Measurements from ENCODE around the gene RPH3AL.

The RPH3AL gene

GRCh38 chr17:238071-238963 is 114.3 kb downstream of the RPH3AL start:
- no peak overlapping the region for H2BK120ac ChIP-seq (ENCODE audit: insufficient read depth, low read length, poor library complexity)
- no peak overlapping the region for H4K91ac ChIP-seq (ENCODE audit: low read depth, low read length)
- H3K79me2 ChIP-seq (ENCODE audit: control insufficient read depth, insufficient read depth, low read length, poor library complexity): no peaks in the 10 kb centered on the region
- H4K8ac ChIP-seq (ENCODE audit: low read depth, low read length): no peak overlapping the region
- H3K4me2 ChIP-seq (ENCODE audit: low read length): no peak overlapping the region
- no peaks in the 10 kb centered on the region for H3K27me3 ChIP-seq (ENCODE audit: insufficient read depth, low read length)
- no peak overlapping the region for H2AFZ ChIP-seq (ENCODE audit: insufficient read depth, low read length, poor library complexity)
- no peak overlapping the region for H2BK12ac ChIP-seq (ENCODE audit: low read length)
- no peak overlapping the region for H3K9ac ChIP-seq (ENCODE audit: low read length)
- no peak overlapping the region for H3K27ac ChIP-seq (ENCODE audit: low read depth, low read length)
- H3K4ac ChIP-seq (ENCODE audit: low read depth, low read length): no peak overlapping the region
- H3K23ac ChIP-seq (ENCODE audit: low read length): no peak overlapping the region
- H3K18ac ChIP-seq (ENCODE audit: low read length): no peak overlapping the region
- no peak overlapping the region for H4K12ac ChIP-seq (ENCODE audit: low read depth, low read length)
- peaks cover 2 to 3% of the 10 kb centered on the region in 2 experiments for H3K4me1 ChIP-seq (ENCODE audit: control insufficient read depth in 1 of 2, insufficient read depth in 2 of 2, low read length in 2 of 2)
- no peak overlapping the region for H3K14ac ChIP-seq (ENCODE audit: low read length)
- no peaks in the 10 kb centered on the region for H3K36me3 ChIP-seq (ENCODE audit: control insufficient read depth in 1 of 2, insufficient read depth in 2 of 2, low read length in 2 of 2)
- H3K79me1 ChIP-seq (ENCODE audit: low read length): no peaks in the 10 kb centered on the region
- H2BK5ac ChIP-seq (ENCODE audit: low read depth, low read length, poor library complexity): no peak overlapping the region
- no CpG with 5 or more reads among the region's 23 CpGs for WGBS (ENCODE audit: extremely low coverage, insufficient coverage, insufficient read length)
- no peak for DNase-seq
- no peak overlapping the region for H3K4me3 ChIP-seq (ENCODE audit: low read depth, low read length)
- H3K9me3 ChIP-seq (ENCODE audit: insufficient read depth, low read depth, low read length): no peaks in the 10 kb centered on the region
- H2AK5ac ChIP-seq (ENCODE audit: low read length): no peak overlapping the region

- no peak overlapping the region for H2BK120ac ChIP-seq (ENCODE audit: insufficient read depth, low read length, poor library complexity)
- WGBS (ENCODE audit: extremely low coverage, insufficient coverage, insufficient read length): no CpG with 5 or more reads among the region's 8 CpGs
- no peak overlapping the region for H2AK5ac ChIP-seq (ENCODE audit: low read length)
Measured at GRCh38 chr17:237406-237955, 115.1 kb downstream of the RPH3AL start.

GRCh38 chr17:236641-237405 is 115.8 kb downstream of the RPH3AL start:
- no peak overlapping the region for H2BK120ac ChIP-seq (ENCODE audit: insufficient read depth, low read length, poor library complexity)
- H3K9me3 ChIP-seq (ENCODE audit: insufficient read depth, low read depth, low read length): no peaks in the 10 kb centered on the region
- H3K4ac ChIP-seq (ENCODE audit: low read depth, low read length): no peak overlapping the region
- no peak overlapping the region for H2AK5ac ChIP-seq (ENCODE audit: low read length)
- no peaks in the 10 kb centered on the region for H3K36me3 ChIP-seq (ENCODE audit: control insufficient read depth in 1 of 2, insufficient read depth in 2 of 2, low read length in 2 of 2)
- H4K8ac ChIP-seq (ENCODE audit: low read depth, low read length): no peak overlapping the region
- no peaks in the 10 kb centered on the region for H3K79me2 ChIP-seq (ENCODE audit: control insufficient read depth, insufficient read depth, low read length, poor library complexity)
- no peak overlapping the region for H3K9ac ChIP-seq (ENCODE audit: low read length)
- H3K14ac ChIP-seq (ENCODE audit: low read length): no peak overlapping the region
- no peak overlapping the region for H3K4me2 ChIP-seq (ENCODE audit: low read length)
- H3K27me3 ChIP-seq (ENCODE audit: insufficient read depth, low read length): no peaks in the 10 kb centered on the region
- no peaks in the 10 kb centered on the region for H3K79me1 ChIP-seq (ENCODE audit: low read length)
- no peak overlapping the region for H2AFZ ChIP-seq (ENCODE audit: insufficient read depth, low read length, poor library complexity)
- no peak overlapping the region for H3K23ac ChIP-seq (ENCODE audit: low read length)
- DNase-seq: no peak
- no peak overlapping the region for H3K27ac ChIP-seq (ENCODE audit: low read depth, low read length)
- H3K4me1 ChIP-seq (ENCODE audit: control insufficient read depth in 1 of 2, insufficient read depth in 2 of 2, low read length in 2 of 2): peaks cover 6 to 7% of the 10 kb centered on the region in 2 experiments
- no peak overlapping the region for H4K12ac ChIP-seq (ENCODE audit: low read depth, low read length)
- no peak overlapping the region for H3K18ac ChIP-seq (ENCODE audit: low read length)
- no peak overlapping the region for H4K91ac ChIP-seq (ENCODE audit: low read depth, low read length)
- no peak overlapping the region for H2BK5ac ChIP-seq (ENCODE audit: low read depth, low read length, poor library complexity)
- H2BK12ac ChIP-seq (ENCODE audit: low read length): no peak overlapping the region
- no CpG with 5 or more reads among the region's 34 CpGs for WGBS (ENCODE audit: extremely low coverage, insufficient coverage, insufficient read length)
- no peak overlapping the region for H3K4me3 ChIP-seq (ENCODE audit: low read depth, low read length)

More at GRCh38 chr17:237406-237955, 115.1 kb downstream of the RPH3AL start:
- Histone ChIP-seq H3K79me1 (ENCODE audit: low read length) (no peaks in the 10 kb centered on the region), H3K79me2 (ENCODE audit: control insufficient read depth, insufficient read depth, low read length, poor library complexity) (no peaks in the 10 kb centered on the region), H3K27me3 (ENCODE audit: insufficient read depth, low read length) (no peaks in the 10 kb centered on the region), H3K36me3 (ENCODE audit: control insufficient read depth in 1 of 2, insufficient read depth in 2 of 2, low read length in 2 of 2) (no peaks in the 10 kb centered on the region), H3K4me2 (ENCODE audit: low read length) (no peak overlapping the region), H4K12ac (ENCODE audit: low read depth, low read length) (no peak overlapping the region), H3K9ac (ENCODE audit: low read length) (no peak overlapping the region), H3K9me3 (ENCODE audit: insufficient read depth, low read depth, low read length) (no peaks in the 10 kb centered on the region), H2BK12ac (ENCODE audit: low read length) (no peak overlapping the region), H2AFZ (ENCODE audit: insufficient read depth, low read length, poor library complexity) (no peak overlapping the region), H4K91ac (ENCODE audit: low read depth, low read length) (no peak overlapping the region), H3K4me3 (ENCODE audit: low read depth, low read length) (no peak overlapping the region), H3K4me1 (ENCODE audit: control insufficient read depth in 1 of 2, insufficient read depth in 2 of 2, low read length in 2 of 2) (peaks cover 6 to 7% of the 10 kb centered on the region in 2 experiments), H3K23ac (ENCODE audit: low read length) (no peak overlapping the region), H3K18ac (ENCODE audit: low read length) (no peak overlapping the region), H3K27ac (ENCODE audit: low read depth, low read length) (no peak overlapping the region), H2BK5ac (ENCODE audit: low read depth, low read length, poor library complexity) (no peak overlapping the region), H3K14ac (ENCODE audit: low read length) (no peak overlapping the region), H3K4ac (ENCODE audit: low read depth, low read length) (no peak overlapping the region), H4K8ac (ENCODE audit: low read depth, low read length) (no peak overlapping the region)
- DNase-seq: no peak

- no CpG with 5 or more reads among the region's 26 CpGs for WGBS (ENCODE audit: extremely low coverage, insufficient coverage, insufficient read length)
- DNase-seq: no peak
- no peaks in the 10 kb centered on the region for H3K79me2 ChIP-seq (ENCODE audit: control insufficient read depth, insufficient read depth, low read length, poor library complexity)
- H3K79me1 ChIP-seq (ENCODE audit: low read length): no peaks in the 10 kb centered on the region
- H3K36me3 ChIP-seq (ENCODE audit: control insufficient read depth in 1 of 2, insufficient read depth in 2 of 2, low read length in 2 of 2): no peaks in the 10 kb centered on the region
- no peak overlapping the region for H2AFZ ChIP-seq (ENCODE audit: insufficient read depth, low read length, poor library complexity)
- H4K91ac ChIP-seq (ENCODE audit: low read depth, low read length): no peak overlapping the region
- no peak overlapping the region for H3K27ac ChIP-seq (ENCODE audit: low read depth, low read length)
- H3K4me3 ChIP-seq (ENCODE audit: low read depth, low read length): no peak overlapping the region
- no peaks in the 10 kb centered on the region for H3K27me3 ChIP-seq (ENCODE audit: insufficient read depth, low read length)
- H3K14ac ChIP-seq (ENCODE audit: low read length): no peak overlapping the region
- H2BK5ac ChIP-seq (ENCODE audit: low read depth, low read length, poor library complexity): no peak overlapping the region
- no peak overlapping the region for H3K4me2 ChIP-seq (ENCODE audit: low read length)
- no peak overlapping the region for H3K4ac ChIP-seq (ENCODE audit: low read depth, low read length)
- H3K23ac ChIP-seq (ENCODE audit: low read length): no peak overlapping the region
- no peak overlapping the region for H3K18ac ChIP-seq (ENCODE audit: low read length)
- no peaks in the 10 kb centered on the region for H3K9me3 ChIP-seq (ENCODE audit: insufficient read depth, low read depth, low read length)
- H4K8ac ChIP-seq (ENCODE audit: low read depth, low read length): no peak overlapping the region
- no peak overlapping the region for H3K9ac ChIP-seq (ENCODE audit: low read length)
- no peak overlapping the region for H4K12ac ChIP-seq (ENCODE audit: low read depth, low read length)
- H2AK5ac ChIP-seq (ENCODE audit: low read length): no peak overlapping the region
- no peak overlapping the region for H2BK120ac ChIP-seq (ENCODE audit: insufficient read depth, low read length, poor library complexity)
- H3K4me1 ChIP-seq (ENCODE audit: control insufficient read depth in 1 of 2, insufficient read depth in 2 of 2, low read length in 2 of 2): peaks cover 6 to 7% of the 10 kb centered on the region in 2 experiments
- H2BK12ac ChIP-seq (ENCODE audit: low read length): no peak overlapping the region
Measured at GRCh38 chr17:235831-236640, 116.6 kb downstream of the RPH3AL start.

Data from trophoblast cell (in vitro differentiated cells and primary cell).